HG03066 (cell line): ENCODE data around the gene GAS2L1.

Experiments
- ATAC-seq: cut with Tn5 transposase; IDR thresholded peaks from one replicate; pipeline ENCODE4 v1.9.1; 2021; ENCODE audit warnings: low read depth; ENCODE audit not compliant: unreplicated experiment

GAS2L1 gene

DNA sequence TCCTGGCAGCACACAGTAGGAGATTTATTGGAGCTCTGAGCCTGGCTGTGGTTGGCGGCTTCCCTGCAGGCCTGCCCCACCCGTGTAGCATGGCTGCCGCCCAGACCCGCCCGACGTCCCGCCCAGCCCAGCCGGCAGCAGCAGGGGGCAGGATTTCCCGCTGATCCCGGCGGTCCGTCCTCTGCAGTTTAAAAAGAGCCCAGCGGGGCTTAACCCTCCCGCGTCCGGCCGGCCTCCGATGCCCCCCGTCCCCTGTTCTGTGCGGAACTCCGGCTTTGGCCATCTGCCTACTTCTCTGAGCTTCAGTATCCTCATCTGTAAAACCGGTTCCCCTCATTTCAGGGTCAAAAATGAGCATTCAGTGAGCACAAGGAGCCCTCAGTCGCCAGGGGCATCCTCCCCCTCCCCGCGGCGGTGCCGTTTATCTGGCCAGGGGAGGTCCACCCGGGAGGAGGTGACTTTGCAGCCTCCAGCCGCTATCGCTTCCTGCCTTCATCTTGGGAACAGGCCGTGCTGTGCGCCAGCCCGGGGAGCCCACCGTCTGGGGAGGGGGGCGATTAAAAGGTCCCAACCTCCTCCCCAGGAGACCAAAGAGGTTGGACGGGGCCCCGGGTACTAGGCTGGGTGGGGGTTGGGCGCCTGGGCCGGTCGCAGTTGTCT lies at the start of gene GAS2L1:
TSS of gene GAS2L1 (plus strand) at position 476 of the 660 bp plus-strand sequence. CDS start 1,456 bp downstream, outside the sequence.
- no peak for ATAC-seq

DNA sequence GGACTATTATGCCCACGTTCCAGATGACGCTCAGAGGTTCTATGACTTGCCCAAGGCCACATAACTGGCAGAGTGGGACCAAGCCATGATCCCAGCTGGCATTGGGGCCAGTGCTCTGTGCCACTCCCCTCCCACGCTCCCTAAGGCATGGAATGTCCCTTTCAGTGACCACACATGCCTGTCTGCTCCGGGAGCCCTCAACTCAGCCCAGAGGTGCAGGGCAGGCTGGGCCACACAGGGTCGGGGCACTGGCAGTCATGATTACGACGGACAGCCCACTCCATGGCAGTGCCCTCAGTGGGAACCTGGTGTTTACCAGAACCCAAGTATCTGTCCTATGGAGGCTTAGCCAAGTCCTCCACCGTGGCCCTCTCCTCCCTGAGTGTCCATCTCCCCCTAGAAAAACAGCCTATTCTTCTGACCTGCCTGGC lies 48.7 kb upstream of the GAS2L1 start:
- ATAC-seq, result no peak

DNA sequence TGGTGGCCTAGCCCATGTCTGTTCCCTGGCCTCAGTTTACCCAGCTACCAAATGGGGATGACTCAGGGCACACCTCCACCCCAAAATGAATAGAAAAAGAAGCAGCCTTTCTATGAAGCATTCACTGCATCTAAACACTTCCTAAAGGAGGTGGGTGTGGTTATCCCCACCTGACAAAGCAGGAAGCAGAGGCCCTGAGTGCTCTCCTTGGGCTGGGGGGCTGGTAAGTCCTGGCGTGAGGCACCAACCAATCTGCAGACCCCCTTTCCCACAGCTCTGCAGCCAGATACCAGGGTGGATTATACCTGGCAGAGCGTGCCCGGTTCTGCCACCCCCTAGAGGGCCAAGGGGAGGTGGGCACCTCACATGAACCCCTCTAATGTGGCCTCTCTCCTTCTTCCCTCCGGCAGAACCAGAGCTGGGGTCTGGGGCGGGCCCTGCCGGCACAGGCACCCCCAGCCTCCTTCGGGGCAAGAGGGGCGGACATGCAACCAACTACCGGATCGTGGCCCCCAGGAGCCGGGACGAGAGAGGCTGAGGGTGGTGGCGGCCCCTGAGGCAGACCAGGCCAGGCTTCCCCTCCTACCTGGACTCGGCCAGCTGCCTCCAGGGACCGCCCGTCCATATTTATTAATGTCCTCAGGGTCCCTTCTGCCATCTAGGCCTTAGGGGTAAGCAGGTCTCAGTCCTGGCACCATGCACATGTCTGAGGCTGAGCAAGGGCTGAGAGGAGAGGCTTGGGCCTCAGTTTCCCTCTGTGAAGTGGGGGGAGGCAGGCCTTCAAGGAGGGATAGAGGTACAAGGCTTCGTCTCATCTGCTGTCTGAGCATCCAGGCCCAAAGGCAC lies 47.8 kb upstream of the GAS2L1 start:
- ATAC-seq, result no peak

DNA sequence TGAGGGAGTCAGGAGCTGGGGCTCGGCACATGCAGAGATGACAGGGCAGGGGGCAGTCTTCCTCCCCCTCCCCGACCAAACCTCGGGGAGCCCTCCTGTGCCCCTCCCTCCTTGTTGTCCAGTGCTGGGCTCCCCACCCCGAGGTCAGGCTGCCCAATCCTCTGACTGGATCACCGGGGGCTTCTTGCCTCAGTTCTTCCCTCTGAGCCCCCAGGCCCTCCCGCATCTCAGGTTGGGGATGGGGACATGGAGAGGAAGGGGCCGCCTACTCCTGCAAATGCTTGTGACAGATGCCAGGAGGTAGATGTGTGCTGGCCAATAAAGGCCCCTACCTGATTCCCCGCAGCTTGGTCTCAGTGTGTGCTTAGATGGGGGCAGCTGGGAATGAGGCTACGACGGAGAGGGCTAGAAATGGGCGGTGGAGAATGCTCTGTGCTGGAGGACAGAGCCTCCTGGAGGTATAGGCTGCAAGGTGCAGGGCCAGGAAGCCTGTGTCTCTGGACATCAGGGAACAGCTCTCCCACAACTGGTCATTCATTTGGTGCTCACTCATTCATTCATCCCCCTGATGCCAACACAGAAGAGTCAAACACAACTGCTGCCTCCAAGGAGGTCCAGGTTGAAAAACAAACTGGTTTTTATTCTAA lies 47.1 kb upstream of the GAS2L1 start:
- no peak for ATAC-seq

DNA sequence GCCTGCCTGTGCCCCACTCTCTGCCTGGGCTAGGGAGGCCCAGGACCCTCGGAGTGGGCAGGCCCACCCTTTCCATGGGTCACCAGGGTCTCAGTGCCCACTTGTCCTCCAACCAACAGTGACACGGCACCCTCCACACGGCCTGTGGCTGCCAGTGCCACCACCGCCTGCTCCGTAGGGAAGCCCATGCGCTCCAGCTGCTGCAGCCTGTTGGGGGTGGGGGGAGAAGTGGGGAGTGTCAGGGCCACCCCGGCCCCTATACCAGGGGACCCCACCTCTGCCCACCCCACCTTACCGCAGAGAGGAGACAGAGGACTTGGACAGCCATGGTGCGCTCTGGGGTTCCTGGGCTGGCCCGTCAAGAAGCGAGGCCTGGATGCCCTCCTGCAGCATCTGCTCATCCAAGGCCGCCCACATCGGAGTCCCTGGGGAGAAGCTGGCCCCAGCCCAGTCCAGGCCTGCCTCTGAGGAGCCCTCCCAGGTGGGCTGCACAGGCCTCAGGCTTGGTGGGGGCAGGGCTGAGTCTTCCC lies 46.4 kb upstream of the GAS2L1 start:
- ATAC-seq, result no peak

DNA sequence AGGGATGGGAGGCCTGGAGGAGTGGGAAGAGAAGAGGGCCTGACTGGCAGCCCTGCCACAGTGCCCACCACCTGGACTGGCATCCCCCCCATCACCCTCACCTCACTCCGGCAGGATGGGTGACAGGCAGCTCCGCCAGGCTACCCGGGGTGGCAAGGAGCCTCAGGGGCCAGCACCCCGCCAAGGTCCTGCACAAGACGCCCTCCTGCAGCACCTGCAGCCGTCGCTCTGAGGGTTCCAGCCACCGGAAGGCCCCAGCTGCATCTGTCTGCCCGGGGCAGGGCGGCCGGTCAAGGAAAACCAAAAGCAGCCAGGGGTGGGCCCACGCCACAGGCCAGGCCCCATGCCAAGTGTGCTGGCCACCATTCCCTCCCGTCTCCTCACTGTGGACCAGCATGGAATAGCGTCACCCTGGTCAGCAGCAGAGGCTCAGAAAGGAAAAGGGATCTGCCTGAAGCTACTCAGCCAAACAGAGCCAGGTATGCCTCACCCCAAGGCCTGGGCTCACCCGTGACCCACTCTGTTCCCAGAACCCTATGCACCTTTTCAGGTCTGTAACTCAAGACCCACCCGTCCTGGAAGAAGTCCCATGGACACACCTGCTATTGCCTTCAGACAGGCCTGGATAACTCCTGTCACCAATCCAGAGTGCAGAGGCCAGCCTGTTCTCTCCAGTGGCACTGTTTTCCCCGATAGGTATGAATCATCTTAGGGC lies 45.7 kb upstream of the GAS2L1 start:
- no peak for ATAC-seq

DNA sequence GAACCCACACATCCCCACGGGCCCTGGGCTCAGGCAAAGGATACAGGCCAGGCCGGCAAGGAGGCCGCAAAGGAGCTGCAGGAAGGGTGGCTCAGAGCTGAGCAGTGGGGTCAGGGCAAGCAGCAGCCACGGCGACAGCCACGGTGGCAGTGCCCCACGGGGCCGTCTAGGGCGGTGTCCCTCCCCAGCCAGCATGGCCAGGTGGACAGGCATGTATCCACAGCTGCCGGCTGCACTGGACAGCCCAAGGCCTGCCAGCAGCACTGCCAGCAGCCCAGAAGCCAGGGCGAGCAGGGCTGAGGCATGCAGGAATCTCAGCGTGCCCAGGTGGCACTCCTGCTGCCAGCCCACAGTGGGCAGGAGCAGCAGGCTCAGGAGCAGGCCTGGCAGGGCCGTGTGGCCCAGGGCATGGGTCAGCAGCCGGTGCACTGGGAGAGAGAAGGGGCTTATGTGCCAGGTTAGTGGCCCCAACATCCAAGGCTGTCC lies 42.6 kb upstream of the GAS2L1 start:
- no peak for ATAC-seq

DNA sequence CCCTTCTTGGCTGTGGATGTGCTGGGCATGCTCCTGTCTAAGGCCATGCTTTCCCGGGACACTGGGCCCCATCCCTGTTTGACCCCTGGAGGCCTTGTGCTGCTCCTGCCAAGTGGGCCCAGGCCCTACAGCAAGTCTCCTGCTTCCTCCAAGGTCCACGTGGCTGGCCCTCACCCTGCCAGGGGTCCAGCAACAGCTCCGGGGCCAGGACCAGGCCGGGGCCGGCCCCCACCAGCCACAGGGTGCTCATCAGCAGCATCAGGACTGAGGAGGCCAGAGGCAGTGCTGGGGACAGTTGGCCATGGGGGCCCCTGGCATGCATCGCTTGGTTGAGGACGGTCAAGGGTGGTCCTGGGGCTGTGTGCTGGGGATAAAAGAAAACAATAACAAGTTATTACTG lies 41.1 kb upstream of the GAS2L1 start:
- no peak for ATAC-seq

DNA sequence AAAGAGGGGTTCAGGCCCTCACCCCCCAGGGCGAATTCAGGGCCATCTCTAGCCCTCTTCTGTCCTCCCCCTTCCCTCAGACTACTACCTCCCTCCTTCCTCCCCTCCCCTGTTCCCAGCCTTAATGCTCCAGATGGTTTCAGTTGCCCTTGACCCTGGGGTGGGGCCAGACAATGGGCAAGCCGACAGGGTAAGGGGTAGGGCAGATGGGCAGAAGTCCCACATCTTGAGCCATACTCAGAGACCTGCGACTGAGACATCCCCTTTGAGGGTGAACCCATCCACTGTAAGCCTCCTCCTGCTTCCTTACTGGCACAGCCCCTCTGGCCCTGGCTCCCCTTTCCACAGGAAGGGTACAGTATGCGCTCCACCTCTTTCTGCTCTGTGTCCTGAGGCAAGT lies 40.5 kb upstream of the GAS2L1 start:
- no peak for ATAC-seq

DNA sequence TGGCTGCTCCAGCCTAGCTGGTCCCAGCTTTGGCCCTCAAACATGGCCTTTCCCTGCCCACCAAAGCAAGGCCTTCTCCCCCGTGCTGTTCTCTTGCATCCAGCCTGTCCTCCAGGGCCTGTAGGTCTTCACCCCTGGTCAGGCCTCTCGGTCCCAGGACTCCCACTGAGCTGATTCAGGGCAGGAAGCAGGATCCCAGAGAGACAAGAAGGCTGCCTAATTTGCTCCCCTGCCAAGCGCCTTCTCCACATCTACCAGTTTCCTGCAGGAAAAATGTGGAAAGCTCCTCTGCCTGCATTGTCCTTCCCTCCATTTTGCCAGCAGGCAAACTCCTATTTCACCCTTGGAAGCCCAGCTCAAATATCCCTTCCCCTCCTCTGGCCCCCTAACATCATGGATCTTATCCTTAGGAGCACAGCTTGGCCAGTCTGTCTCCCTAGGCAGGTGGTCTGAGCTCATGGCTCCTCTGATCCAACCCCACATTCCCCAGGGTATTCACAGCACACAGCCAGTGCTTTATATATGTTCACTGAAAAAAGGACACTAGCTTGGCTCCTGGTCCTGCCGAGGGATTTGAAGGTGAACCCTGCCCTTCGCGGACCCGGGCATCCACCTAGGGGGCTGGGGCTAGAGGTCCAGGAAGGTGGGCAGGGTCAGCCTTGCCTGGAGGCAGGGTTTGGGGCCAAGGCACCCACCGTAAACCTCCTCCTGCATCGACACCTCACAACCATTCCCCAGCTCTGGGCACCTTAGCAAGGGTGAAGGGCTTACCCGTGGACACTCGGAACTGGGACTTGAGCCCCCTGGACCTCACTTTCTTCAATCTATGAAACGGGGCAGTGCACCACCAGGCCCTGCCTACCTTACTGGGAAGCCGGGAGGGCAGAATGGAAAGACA lies 39.6 kb upstream of the GAS2L1 start:
- no peak for ATAC-seq

DNA sequence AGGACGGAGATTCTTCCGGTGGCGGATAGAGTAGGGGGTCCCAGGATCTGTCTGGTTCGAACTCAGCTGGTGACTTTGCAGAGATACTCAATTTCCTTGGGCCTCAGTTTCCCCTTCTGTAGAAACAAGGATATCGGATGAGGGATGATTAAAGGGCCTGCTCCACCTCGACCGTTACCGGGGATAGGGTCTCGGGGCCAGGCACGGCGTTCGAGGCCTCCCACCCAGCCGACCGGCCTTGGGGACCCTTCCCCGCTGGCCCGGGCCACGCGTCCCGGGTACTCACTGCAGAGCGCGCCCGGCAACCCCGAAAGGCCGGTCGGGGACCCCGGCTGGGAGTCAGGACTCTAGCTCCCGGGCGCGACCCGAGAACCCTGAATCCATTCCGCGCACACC lies 39.0 kb upstream of the GAS2L1 start:
- ATAC-seq, result no peak

DNA sequence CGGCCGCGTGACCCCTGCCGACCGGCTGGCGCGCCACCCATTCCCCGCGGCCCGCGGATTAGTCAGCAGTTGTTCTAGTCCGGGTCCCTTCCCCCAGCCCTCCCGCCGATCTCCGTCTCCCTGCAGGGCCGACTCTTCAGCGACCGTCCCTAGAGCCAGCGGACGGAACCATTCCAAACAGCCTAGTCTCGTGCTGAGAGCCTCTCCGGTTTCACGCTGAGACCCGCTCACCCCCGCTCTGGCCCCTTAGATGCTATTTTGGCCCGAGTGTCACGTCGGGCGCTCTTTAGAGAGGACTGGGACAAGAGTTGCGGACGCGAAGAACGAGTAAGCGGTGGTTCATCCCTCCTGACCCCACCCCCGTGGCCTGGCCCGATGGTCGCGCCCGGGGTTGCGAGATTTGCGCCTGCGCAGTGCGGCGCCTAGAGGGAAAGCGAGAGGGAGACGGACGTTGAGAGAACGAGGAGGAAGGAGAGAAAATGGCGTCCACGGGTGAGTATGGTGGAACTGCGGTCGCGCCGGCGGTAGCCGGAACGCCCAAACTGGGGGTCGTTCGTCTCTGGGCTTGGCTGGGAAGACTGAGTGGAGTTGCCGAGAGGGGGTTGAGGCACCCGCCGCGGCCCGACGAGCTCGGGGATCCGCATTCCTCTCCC lies 38.5 kb upstream of the GAS2L1 start, which contains the start of the genes EWSR1 and RHBDD3:
TSS of gene EWSR1 (plus strand) at position 411 of the 653 bp plus-strand sequence. CDS start at position 480, 69 bp downstream.
TSS of gene RHBDD3 (minus strand) at position 124 of the 653 bp plus-strand sequence. CDS start 2,355 bp downstream, outside the sequence.
- peak; percentile 77 for ATAC-seq

DNA sequence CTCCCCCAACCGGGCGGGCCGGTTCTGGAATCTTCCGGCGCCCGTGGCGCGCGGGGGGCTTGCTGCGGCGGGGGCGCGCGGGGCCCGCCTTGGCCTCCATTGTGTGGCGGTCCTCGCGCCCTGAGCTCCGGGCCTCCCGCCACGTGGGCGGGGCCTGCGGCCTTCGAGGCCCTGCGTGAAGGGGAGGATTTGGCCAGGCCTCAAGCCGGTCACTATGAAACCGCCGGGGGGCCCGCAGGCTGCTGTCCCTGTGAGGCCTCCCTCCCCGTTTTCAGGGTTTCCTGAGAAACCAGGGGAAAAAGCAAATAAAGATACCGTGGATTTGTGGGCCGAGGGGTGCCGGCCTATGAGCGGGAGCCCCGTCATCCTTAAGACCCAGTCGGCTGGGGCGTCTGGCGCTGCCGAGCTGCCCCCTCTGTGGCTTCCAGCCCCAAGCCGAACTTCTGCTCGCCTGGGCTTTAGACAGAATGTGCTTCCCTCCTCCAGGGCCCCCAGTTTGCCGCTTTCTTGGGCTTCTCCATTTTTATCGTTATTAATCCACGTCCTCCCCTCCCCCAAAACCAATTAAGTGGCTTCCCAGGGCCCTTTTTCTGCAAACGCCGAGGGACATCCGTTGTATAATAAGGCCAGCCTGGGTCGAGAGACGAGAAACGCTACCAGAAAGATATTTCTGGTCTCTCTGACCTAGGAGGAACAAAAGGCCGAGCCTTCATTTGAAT lies 37.8 kb upstream of the GAS2L1 start:
- no peak for ATAC-seq

DNA sequence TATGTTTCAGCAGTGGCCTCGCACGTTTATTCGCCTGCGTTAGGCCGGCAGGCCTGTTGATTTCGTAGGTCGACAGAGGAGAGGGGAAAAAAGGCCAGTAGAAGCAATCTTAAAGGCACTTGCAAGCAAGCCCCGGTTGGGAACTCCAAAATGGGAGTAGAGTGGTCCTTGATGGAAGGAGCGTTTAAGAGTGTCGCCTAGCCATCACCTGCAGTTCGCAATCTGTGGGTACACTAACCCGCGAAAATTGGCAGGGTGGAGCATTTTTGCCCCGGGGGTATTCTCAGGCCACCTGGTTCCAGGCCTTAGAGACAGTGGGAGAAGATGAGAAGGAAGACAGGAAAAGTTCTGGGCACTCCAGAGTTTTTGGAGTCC lies 37.2 kb upstream of the GAS2L1 start:
- no peak for ATAC-seq

DNA sequence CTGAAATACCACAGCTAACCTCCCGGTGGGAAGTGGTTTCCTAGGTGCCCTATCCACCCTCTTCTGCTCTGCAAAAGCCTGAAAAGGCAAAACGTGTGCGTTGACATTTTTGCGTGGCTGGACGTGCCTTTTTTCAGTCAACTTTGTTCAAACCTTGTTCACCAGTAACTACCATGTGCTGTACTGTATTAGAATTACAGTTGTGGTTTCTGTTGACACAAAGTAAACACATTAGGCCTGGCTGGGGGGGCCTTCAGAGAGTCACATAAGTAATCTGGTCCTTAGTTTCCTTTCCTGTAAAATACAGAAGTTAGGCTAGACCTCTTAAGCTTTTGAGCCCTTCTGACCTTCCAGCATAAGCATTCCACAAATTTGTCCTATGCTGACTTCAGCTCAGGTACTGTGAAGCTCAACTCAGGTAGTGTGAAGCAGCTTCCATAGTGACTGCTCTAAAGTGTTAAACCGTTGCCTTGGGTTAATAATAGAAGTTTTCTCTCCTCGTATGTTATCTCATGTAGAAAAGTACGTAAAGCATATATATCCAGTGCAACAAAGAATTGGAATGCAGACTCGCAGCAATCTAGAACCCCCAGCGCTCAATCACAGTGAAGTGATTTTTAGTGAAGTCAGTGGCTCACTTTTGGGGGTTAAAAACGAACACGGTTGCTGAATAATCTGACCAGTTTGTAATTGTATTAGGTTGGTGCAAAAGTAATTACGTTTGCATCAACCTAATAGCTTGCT lies 36.5 kb upstream of the GAS2L1 start:
- ATAC-seq, result no peak

DNA sequence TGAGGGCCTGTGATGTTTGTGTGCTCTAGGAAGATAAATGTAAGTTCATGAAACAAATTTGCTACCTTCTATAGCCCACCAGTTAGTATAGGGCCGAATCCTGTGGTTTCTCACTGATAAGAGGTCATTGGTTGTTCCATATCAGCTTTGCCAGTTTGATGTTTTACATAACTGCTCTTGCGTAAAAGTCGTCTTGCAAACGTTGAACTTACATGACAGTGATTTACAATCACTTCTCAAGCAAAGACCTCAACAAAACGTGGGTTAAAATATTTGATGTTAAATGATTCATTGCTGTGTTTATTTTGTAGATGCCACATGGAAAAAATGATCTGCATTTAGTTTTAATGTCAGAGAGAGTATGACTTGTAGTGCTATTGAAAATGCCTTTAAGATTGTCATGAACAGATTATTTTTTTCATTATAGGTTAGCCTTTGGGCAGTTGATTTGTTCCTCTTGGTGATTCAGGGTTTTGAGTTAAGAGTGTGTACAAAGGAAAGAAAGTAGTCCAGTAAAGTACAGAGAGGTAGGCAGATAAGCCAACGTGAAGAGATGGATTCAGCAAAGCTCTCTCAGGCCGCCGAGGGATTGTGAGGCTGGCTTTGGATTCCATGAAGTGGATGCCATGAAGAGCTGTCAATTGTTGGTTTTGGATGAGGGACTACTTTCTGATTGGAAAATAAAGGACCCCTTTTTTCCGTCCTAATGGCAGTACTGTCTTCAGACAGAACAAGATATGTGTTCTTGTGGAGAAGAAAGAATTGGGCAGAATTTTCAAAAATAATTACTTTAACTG lies 35.8 kb upstream of the GAS2L1 start:
- ATAC-seq, result no peak

DNA sequence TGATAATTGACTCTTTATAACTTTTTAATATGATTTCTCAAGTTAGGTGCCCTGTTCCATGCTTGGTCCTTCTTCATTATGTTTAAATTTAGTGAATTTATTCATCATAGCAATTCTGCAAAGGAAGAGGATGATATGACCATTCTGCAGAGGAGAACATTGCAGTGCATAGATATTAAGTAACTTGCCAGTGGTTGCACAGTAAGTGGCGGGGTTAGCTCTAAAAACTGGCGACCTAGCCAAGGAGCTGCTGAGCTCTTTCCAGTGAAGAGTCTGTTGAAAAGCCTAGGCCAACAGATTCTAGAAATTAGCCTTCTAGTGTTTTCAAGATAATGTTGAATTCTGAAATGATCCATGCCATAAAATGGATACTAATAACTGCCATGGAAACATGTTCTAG lies 33.8 kb upstream of the GAS2L1 start:
- ATAC-seq, result no peak
